HEK293 (cell line): ENCODE measurements around the gene CEP70.

Experiments
- CTCF ChIA-PET: fragments of 350-600 bp; formaldehyde crosslinking; extraction: SDS; loops from one replicate; lab custom pipeline; 2021; ENCODE audit warnings: antibody characterized with exemption; lab: Yijun Ruan, JAX
- POLR2A ChIA-PET: fragments of 300-600 bp; formaldehyde crosslinking; extraction: SDS; loops from one replicate; lab custom pipeline; 2020; ENCODE audit warnings: antibody characterized with exemption, inconsistent platforms; lab: Yijun Ruan, JAX
- H3K27ac ChIP-seq: fragments of 200-500 bp; sonication (Bioruptor generic); 2 replicates; pipeline ENCODE4 v1.5.1; 2014; ENCODE audit warnings: low read depth, low read length, control low read depth, inconsistent platforms; ENCODE audit errors: extremely low read depth
- H3K36me3 ChIP-seq, 2 experiments: fragments of 200-500 bp in 1 of 2; sonication (Bioruptor generic) in 1 of 2; 1 replicate in 1 of 2; 2 replicates in 1 of 2; pipeline ENCODE4 v1.5.1; 2014 to 2017; ENCODE audit warnings: inconsistent platforms in 2 of 2, low read length in 2 of 2; ENCODE audit not compliant: control insufficient read depth in 2 of 2, insufficient read depth in 1 of 2
- H3K4me1 ChIP-seq: fragments of 200-500 bp; sonication (Bioruptor generic); 2 replicates; pipeline ENCODE4 v1.5.1; 2014; ENCODE audit warnings: mild to moderate bottlenecking, low read length, inconsistent platforms; ENCODE audit not compliant: control insufficient read depth, insufficient read depth
- H3K4me3 ChIP-seq: 2 replicates; pipeline ENCODE4 v1.5.1; 2011; ENCODE audit warnings: low read depth, mild to moderate bottlenecking, control low read depth, low read length, moderate library complexity
- H3K9me3 ChIP-seq: fragments of 200-500 bp; sonication (Bioruptor generic); 2 replicates; pipeline ENCODE4 v1.5.1; 2014; ENCODE audit warnings: low read depth, low read length, inconsistent platforms; ENCODE audit not compliant: control insufficient read depth, insufficient read depth
- EGR2 ChIP-seq: fragments of 450-650 bp; formaldehyde crosslinking; IDR thresholded peaks from 2 replicates; pipeline ENCODE4 v1.5.1; 2016; ENCODE audit warnings: low read depth, missing biosample characterization, missing genetic modification characterization
- SCRT1 ChIP-seq: fragments of 450-650 bp; formaldehyde crosslinking; IDR thresholded peaks from 2 replicates; pipeline ENCODE4 v1.5.1; 2016; ENCODE audit warnings: missing biosample characterization, missing genetic modification characterization, borderline replicate concordance
- SP3 ChIP-seq: fragments of 450-650 bp; formaldehyde crosslinking; IDR thresholded peaks from 2 replicates; pipeline ENCODE4 v1.5.1; 2016; ENCODE audit warnings: missing biosample characterization, missing genetic modification characterization
- YY2 ChIP-seq: fragments of 450-650 bp; formaldehyde crosslinking; IDR thresholded peaks from 2 replicates; pipeline ENCODE4 v1.5.1; 2016; ENCODE audit warnings: missing biosample characterization, missing genetic modification characterization
- ZBTB1 ChIP-seq: fragments of 450-650 bp; formaldehyde crosslinking; IDR thresholded peaks from 2 replicates; pipeline ENCODE4 v1.5.1; 2016; ENCODE audit warnings: missing biosample characterization, missing genetic modification characterization
- ZFP3 ChIP-seq: fragments of 450-650 bp; formaldehyde crosslinking; IDR thresholded peaks from 2 replicates; pipeline ENCODE4 v1.5.1; 2016; ENCODE audit warnings: low read depth, missing biosample characterization, missing genetic modification characterization
- ZNF121 ChIP-seq: fragments of 450-650 bp; formaldehyde crosslinking; IDR thresholded peaks from 2 replicates; pipeline ENCODE4 v1.5.1; 2016; ENCODE audit warnings: missing biosample characterization, missing genetic modification characterization
- ZNF133 ChIP-seq: fragments of 450-650 bp; formaldehyde crosslinking; IDR thresholded peaks from 2 replicates; pipeline ENCODE4 v1.5.1; 2016; ENCODE audit warnings: missing biosample characterization, missing genetic modification characterization
- ZNF664 ChIP-seq: fragments of 450-650 bp; formaldehyde crosslinking; IDR thresholded peaks from 2 replicates; pipeline ENCODE4 v1.5.1; 2016; ENCODE audit warnings: missing biosample characterization, missing genetic modification characterization
- ZNF670 ChIP-seq: fragments of 450-650 bp; formaldehyde crosslinking; IDR thresholded peaks from 2 replicates; pipeline ENCODE4 v1.5.1; 2016; ENCODE audit warnings: missing biosample characterization, missing genetic modification characterization, low read depth
- ZNF768 ChIP-seq: fragments of 450-650 bp; formaldehyde crosslinking; IDR thresholded peaks from 2 replicates; pipeline ENCODE4 v1.5.1; 2018; ENCODE audit warnings: missing biosample characterization, mild to moderate bottlenecking, missing genetic modification characterization
- ZNF777 ChIP-seq: fragments of 450-650 bp; formaldehyde crosslinking; IDR thresholded peaks from 2 replicates; pipeline ENCODE4 v1.5.1; 2017; ENCODE audit warnings: missing biosample characterization, missing genetic modification characterization, borderline replicate concordance
- ZNF791 ChIP-seq: fragments of 450-650 bp; formaldehyde crosslinking; IDR thresholded peaks from 2 replicates; pipeline ENCODE4 v1.5.1; 2016; ENCODE audit warnings: missing biosample characterization, missing genetic modification characterization
- TF ChIP-seq, protein P1 (sequence below): fragments of 450-650 bp; formaldehyde crosslinking; IDR thresholded peaks from 2 replicates; pipeline ENCODE4 v1.5.1; 2016; ENCODE audit warnings: missing biosample characterization, missing genetic modification characterization
- TF ChIP-seq, protein P2 (sequence below): fragments of 450-650 bp; formaldehyde crosslinking; IDR thresholded peaks from 2 replicates; pipeline ENCODE4 v1.5.1; 2016; ENCODE audit warnings: missing biosample characterization, missing genetic modification characterization
- TF ChIP-seq, protein P3 (sequence below): fragments of 450-650 bp; IDR thresholded peaks from 2 replicates; pipeline ENCODE4 v1.5.1; 2018; ENCODE audit warnings: missing biosample characterization, missing genetic modification characterization
- TF ChIP-seq, protein P4 (sequence below): fragments of 450-650 bp; formaldehyde crosslinking; IDR thresholded peaks from 2 replicates; pipeline ENCODE4 v1.5.1; 2017; ENCODE audit warnings: missing biosample characterization, missing genetic modification characterization
- TF ChIP-seq, protein P5 (sequence below): fragments of 450-650 bp; formaldehyde crosslinking; IDR thresholded peaks from 2 replicates; pipeline ENCODE4 v1.5.1; 2017; ENCODE audit warnings: missing biosample characterization, missing genetic modification characterization
- TF ChIP-seq, protein P6 (sequence below): fragments of 450-650 bp; formaldehyde crosslinking; IDR thresholded peaks from 2 replicates; pipeline ENCODE4 v1.5.0; 2017; ENCODE audit warnings: missing biosample characterization, missing genetic modification characterization, borderline replicate concordance
- TF ChIP-seq, protein P7 (sequence below): fragments of 450-650 bp; formaldehyde crosslinking; IDR thresholded peaks from 2 replicates; pipeline ENCODE4 v1.5.1; 2016; ENCODE audit warnings: missing biosample characterization, missing genetic modification characterization

CEP70 gene

DNA sequence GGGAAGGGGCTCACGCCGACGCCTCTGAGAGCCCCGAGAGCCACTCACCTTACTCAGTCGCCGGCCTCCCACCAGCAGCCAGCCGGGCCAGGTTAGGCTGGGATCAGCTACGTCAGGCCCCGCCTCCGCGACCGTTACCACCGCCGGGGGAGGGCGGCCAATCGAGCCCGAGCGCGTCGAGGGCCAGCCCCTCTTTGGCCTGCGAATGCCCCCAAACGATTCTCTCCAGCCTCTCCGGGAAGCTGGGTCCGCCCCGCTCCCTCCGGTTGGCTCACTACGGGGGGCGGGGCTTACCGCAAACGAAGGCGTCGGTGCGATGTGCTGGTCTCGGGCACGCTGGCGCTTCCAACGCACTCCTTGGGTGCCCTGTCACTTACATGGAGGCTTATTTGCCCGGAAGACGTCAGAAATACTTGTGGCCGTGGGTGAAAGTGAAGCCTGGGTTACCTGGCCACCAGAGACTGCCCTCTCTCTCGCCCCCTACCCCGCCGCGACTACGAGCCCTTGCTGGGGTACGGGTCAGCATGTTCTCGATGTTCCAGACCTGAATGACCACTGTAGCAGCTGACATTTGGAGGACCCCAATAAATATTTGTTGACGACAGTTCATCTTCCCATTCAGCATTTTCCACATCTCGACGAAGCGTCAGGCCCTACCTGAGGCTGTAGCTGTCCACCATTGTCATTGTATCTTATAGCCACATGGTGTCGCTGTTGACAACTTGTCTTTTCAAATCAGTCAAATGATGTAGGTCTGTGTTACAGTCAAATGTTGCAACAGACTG, at the start of gene CEP70 (continued):
- TF ChIP-seq ZNF791 (tag by site-specific recombination) (no peak), ZBTB1 (tag by site-specific recombination) (0 out of 2 replicates have a peak, but pooled peaks have one; percentile 26), SCRT1 (tag by site-specific recombination) (no peak), ZFP3 (tag by site-specific recombination) (no peak)
- TF ChIP-seq, protein P1, sequence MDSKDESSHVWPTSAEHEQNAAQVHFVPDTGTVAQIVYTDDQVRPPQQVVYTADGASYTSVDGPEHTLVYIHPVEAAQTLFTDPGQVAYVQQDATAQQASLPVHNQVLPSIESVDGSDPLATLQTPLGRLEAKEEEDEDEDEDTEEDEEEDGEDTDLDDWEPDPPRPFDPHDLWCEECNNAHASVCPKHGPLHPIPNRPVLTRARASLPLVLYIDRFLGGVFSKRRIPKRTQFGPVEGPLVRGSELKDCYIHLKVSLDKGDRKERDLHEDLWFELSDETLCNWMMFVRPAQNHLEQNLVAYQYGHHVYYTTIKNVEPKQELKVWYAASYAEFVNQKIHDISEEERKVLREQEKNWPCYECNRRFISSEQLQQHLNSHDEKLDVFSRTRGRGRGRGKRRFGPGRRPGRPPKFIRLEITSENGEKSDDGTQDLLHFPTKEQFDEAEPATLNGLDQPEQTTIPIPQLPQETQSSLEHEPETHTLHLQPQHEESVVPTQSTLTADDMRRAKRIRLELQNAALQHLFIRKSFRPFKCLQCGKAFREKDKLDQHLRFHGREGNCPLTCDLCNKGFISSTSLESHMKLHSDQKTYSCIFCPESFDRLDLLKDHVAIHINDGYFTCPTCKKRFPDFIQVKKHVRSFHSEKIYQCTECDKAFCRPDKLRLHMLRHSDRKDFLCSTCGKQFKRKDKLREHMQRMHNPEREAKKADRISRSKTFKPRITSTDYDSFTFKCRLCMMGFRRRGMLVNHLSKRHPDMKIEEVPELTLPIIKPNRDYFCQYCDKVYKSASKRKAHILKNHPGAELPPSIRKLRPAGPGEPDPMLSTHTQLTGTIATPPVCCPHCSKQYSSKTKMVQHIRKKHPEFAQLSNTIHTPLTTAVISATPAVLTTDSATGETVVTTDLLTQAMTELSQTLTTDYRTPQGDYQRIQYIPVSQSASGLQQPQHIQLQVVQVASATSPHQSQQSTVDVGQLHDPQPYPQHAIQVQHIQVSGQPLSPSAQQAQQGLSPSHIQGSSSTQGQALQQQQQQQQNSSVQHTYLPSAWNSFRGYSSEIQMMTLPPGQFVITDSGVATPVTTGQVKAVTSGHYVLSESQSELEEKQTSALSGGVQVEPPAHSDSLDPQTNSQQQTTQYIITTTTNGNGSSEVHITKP (tag by site-specific recombination) = peak; percentile 67
- TF ChIP-seq, protein P2, sequence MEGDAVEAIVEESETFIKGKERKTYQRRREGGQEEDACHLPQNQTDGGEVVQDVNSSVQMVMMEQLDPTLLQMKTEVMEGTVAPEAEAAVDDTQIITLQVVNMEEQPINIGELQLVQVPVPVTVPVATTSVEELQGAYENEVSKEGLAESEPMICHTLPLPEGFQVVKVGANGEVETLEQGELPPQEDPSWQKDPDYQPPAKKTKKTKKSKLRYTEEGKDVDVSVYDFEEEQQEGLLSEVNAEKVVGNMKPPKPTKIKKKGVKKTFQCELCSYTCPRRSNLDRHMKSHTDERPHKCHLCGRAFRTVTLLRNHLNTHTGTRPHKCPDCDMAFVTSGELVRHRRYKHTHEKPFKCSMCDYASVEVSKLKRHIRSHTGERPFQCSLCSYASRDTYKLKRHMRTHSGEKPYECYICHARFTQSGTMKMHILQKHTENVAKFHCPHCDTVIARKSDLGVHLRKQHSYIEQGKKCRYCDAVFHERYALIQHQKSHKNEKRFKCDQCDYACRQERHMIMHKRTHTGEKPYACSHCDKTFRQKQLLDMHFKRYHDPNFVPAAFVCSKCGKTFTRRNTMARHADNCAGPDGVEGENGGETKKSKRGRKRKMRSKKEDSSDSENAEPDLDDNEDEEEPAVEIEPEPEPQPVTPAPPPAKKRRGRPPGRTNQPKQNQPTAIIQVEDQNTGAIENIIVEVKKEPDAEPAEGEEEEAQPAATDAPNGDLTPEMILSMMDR (tag by site-specific recombination) = peak; percentile 89

DNA sequence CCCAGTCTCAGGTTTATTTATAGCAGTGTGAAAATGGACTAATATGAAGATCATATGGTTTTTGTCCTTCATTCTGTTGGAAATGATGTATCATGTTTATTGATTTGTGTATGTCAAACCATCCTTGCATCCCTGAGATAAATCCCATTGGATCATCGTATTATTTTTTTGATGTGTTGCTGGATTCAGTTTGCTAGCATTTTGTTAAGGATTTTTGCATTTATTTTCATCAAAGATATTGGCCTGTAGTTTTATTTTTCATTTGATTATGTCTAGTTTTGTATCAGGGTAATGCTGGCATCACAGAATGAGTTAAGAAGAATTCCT, 48.8 kb upstream of the CEP70 start:
- ChIA-PET POLR2A (no interaction called here), CTCF (no interaction called here)
- Histone ChIP-seq H3K4me1 (no peaks in the 10 kb centered on the region), H3K36me3 (no peaks in the 10 kb centered on the region), H3K9me3 (no peaks in the 10 kb centered on the region), H3K4me3 (no peak overlapping the region), H3K27ac (no peak overlapping the region)
- TF ChIP-seq ZNF664 (tag by site-specific recombination) = no peak
- TF ChIP-seq, protein P3, sequence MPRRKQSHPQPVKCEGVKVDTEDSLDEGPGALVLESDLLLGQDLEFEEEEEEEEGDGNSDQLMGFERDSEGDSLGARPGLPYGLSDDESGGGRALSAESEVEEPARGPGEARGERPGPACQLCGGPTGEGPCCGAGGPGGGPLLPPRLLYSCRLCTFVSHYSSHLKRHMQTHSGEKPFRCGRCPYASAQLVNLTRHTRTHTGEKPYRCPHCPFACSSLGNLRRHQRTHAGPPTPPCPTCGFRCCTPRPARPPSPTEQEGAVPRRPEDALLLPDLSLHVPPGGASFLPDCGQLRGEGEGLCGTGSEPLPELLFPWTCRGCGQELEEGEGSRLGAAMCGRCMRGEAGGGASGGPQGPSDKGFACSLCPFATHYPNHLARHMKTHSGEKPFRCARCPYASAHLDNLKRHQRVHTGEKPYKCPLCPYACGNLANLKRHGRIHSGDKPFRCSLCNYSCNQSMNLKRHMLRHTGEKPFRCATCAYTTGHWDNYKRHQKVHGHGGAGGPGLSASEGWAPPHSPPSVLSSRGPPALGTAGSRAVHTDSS (tag by site-specific recombination) = no peak
- TF ChIP-seq, protein P4, sequence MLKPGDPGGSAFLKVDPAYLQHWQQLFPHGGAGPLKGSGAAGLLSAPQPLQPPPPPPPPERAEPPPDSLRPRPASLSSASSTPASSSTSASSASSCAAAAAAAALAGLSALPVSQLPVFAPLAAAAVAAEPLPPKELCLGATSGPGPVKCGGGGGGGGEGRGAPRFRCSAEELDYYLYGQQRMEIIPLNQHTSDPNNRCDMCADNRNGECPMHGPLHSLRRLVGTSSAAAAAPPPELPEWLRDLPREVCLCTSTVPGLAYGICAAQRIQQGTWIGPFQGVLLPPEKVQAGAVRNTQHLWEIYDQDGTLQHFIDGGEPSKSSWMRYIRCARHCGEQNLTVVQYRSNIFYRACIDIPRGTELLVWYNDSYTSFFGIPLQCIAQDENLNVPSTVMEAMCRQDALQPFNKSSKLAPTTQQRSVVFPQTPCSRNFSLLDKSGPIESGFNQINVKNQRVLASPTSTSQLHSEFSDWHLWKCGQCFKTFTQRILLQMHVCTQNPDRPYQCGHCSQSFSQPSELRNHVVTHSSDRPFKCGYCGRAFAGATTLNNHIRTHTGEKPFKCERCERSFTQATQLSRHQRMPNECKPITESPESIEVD (tag by site-specific recombination) = no peak
- TF ChIP-seq, protein P5, sequence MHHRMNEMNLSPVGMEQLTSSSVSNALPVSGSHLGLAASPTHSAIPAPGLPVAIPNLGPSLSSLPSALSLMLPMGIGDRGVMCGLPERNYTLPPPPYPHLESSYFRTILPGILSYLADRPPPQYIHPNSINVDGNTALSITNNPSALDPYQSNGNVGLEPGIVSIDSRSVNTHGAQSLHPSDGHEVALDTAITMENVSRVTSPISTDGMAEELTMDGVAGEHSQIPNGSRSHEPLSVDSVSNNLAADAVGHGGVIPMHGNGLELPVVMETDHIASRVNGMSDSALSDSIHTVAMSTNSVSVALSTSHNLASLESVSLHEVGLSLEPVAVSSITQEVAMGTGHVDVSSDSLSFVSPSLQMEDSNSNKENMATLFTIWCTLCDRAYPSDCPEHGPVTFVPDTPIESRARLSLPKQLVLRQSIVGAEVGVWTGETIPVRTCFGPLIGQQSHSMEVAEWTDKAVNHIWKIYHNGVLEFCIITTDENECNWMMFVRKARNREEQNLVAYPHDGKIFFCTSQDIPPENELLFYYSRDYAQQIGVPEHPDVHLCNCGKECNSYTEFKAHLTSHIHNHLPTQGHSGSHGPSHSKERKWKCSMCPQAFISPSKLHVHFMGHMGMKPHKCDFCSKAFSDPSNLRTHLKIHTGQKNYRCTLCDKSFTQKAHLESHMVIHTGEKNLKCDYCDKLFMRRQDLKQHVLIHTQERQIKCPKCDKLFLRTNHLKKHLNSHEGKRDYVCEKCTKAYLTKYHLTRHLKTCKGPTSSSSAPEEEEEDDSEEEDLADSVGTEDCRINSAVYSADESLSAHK (tag by site-specific recombination) = no peak
- TF ChIP-seq, protein P6, sequence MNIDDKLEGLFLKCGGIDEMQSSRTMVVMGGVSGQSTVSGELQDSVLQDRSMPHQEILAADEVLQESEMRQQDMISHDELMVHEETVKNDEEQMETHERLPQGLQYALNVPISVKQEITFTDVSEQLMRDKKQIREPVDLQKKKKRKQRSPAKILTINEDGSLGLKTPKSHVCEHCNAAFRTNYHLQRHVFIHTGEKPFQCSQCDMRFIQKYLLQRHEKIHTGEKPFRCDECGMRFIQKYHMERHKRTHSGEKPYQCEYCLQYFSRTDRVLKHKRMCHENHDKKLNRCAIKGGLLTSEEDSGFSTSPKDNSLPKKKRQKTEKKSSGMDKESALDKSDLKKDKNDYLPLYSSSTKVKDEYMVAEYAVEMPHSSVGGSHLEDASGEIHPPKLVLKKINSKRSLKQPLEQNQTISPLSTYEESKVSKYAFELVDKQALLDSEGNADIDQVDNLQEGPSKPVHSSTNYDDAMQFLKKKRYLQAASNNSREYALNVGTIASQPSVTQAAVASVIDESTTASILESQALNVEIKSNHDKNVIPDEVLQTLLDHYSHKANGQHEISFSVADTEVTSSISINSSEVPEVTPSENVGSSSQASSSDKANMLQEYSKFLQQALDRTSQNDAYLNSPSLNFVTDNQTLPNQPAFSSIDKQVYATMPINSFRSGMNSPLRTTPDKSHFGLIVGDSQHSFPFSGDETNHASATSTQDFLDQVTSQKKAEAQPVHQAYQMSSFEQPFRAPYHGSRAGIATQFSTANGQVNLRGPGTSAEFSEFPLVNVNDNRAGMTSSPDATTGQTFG (tag by site-specific recombination) = no peak
- no peak for TF ChIP-seq EGR2
- TF ChIP-seq ZNF768 (tag by site-specific recombination) = no peak
- no peak for TF ChIP-seq ZNF133
- no peak for TF ChIP-seq ZNF670 (tag by site-specific recombination)
- no peak for TF ChIP-seq SP3 (tag by site-specific recombination)
- TF ChIP-seq, protein P7, sequence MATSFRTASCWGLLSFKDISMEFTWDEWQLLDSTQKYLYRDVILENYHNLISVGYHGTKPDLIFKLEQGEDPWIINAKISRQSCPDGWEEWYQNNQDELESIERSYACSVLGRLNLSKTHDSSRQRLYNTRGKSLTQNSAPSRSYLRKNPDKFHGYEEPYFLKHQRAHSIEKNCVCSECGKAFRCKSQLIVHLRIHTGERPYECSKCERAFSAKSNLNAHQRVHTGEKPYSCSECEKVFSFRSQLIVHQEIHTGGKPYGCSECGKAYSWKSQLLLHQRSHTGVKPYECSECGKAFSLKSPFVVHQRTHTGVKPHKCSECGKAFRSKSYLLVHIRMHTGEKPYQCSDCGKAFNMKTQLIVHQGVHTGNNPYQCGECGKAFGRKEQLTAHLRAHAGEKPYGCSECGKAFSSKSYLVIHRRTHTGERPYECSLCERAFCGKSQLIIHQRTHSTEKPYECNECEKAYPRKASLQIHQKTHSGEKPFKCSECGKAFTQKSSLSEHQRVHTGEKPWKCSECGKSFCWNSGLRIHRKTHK = no peak
- no peak for TF ChIP-seq YY2 (tag by site-specific recombination)
- TF ChIP-seq ZNF121 (tag by site-specific recombination) = no peak
- TF ChIP-seq ZNF777 = no peak
